SK-N-DZ (cell line): ENCODE results near the gene NDUFA13.
A peak's percentile ranks its signal among the peaks of the same experiment; 100 is the strongest.

ENCODE experiments used
- DNase-seq: peaks from one replicate; pipeline ENCODE4 v3.0.0-alpha.2; 2015; ENCODE audit warnings: low spot score

NDUFA13 gene

DNA sequence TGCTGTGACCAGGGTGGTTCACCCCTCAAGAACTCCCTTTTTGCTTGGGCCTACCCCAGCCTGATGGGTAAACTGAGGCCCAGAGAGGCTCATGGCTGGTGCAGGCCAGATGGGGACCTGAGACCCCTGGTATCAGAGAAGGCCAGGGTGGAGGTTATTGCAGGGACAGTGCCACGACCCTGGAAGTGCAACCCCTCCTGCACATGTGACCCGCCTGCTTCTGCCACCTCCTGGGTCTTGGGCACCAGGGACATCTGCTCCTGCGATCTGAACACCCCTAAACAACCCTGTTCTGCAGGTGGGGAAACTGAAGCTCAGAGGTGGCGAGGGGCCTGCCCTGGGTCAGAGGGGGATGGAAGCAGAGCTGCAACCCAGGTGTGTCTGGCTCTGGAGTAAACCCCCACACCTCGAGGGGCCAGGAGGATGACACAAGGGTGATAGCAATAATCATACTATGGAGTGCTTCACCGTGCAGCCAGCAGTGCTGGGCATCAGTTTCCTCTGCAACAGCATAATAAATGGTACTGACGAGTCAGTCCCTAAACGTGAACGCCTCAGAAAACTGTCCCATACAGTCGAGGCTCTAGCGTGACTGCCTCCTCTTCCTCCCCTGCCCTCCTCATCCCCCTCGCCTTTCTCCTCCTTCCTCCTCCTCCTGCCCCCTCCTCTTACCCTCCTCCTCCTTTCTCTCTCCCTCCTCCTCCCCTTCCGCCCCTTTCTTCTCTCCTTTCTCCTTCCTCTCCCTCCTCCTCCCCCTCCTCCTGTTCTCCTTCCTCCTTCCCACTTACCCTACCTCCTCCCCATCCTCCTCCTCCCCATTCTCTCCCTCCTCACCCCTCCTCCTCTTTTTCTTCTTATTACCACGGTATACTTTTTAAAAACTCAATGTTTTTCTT lies 17.0 kb downstream of the NDUFA13 start:
- no peak for DNase-seq

DNA sequence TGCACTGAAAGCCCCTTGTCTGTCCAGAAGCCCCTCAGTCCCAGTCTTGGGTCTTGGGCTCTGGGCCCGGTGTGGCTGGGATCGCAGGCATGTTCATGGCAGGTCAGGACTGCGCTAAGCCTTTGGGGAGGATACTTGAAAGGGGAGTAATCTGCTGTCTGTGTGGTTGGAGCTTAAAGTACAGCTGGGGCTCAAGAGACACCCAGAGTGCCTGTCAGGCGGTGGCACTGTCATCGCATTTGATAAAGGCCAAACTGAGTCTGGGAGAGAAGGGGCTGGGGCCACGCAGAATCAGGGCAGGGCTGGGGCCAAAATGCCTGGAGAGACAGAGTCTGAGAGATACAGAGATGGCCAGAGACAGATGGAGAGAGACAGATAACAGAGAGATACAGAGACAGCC lies 17.8 kb downstream of the NDUFA13 start:
- no peak for DNase-seq

DNA sequence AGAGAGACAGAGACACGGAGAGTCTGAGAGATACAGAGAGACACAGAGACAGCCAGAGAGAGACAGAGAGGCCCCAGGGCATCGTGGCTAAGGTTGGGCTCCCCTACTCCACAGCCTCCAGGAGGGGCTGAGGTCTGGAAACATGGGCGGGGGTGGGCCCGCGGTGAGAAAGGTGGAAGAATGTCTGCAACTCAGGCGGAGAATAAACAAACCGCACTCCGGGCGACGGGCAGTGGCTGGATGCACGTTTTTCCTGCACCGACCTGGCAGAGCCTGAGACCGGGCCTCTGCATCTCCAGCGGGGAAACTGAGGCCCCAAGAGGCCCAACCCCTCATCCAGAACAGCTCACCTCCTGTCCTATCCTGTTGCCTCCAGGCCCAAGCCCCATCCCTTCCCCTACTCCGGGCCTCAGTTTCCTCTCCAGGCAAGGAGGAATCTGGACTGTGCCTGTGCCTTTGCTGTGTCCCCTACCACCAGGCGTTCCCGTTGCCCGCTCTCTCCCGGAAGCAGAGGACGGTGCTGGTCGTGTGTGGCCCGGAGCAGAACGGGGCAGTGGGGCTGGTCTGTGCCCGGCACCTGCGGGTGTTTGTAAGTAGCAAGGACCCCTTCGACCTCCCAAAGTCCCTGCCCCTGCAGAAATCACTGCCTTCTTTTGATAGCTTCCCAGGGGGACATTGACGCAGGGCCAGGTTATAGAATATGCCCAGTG lies 18.7 kb downstream of the NDUFA13 start:
- no peak for DNase-seq

DNA sequence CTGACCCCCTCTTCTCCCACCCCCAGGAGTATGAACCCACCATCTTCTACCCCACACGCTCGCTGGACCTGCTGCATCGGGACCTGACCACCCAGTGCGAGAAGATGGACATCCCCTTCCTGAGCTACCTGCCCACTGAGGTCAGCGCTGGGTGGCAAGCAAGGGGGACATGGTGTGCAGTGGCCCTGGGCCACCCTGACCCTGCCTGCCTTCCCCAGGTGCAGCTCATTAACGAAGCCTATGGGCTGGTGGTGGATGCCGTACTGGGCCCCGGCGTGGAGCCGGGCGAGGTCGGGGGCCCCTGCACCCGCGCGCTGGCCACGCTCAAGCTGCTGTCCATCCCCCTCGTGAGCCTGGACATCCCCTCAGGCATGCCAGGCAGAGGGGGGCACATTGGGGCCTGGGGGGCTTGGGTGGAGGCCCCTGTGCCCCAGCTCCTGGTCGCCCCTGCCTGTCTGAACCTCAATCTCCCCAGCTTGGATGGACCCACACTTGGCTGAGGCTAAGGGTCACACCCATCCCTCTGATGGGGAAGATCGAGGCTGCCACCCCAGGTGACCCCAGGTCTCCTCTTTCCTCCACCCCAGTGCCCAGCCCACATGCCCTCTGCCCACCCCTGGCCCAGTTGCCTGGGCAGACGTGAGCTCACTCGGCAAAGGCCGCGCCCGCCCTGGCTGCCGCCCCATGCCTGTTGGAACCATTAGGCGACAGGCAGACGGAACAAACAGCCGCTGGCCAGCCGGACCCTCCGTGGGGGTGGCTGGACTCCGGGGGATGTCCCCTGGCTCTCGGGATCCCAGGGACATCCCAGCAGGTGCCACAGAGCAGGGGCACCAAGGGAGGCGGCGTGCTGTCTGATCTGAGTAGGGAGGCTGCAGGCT lies 19.5 kb downstream of the NDUFA13 start:
- no peak for DNase-seq

DNA sequence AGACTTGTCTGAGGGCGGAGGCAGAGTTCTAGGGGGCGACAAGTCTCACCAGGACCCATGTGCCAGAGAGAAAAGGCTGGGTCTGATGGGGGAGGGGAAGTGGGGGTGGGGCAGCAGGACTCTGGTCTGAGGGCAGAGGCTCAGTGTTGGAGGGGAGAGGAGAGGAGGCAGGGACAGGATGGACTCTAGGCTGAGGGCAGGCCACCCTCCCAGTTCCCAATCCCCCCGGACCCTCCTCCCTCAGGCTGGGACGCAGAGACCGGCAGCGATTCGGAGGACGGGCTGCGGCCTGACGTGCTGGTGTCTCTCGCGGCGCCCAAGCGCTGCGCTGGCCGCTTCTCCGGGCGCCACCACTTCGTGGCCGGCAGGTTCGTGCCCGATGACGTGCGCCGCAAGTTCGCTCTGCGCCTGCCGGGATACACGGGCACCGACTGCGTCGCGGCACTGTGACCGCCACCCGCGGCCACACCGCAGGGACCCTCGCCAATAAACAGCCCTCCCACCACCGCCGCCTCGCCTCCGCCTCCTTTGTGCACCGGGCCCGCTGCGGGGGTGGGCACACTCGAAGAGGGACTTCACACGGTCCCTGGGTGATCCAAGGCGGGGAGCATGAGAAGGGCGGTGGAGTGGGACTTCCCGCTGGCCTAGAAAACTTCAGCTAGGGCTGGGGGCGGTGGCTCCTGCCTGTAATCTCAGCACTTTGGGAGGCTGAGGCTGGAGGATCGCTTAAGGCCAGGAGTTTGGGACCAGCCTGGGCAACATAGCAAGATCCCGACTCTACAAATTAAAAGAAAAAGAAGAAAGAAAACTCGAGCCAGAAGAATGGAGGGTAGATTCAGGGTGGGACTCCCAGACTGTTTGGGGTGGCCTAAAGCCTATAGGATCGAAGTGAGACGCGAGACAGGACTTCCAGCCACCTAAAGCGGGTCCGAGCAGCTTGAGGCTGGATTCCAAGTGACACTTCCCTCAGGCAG lies 21.3 kb downstream of the NDUFA13 start:
- no peak for DNase-seq

DNA sequence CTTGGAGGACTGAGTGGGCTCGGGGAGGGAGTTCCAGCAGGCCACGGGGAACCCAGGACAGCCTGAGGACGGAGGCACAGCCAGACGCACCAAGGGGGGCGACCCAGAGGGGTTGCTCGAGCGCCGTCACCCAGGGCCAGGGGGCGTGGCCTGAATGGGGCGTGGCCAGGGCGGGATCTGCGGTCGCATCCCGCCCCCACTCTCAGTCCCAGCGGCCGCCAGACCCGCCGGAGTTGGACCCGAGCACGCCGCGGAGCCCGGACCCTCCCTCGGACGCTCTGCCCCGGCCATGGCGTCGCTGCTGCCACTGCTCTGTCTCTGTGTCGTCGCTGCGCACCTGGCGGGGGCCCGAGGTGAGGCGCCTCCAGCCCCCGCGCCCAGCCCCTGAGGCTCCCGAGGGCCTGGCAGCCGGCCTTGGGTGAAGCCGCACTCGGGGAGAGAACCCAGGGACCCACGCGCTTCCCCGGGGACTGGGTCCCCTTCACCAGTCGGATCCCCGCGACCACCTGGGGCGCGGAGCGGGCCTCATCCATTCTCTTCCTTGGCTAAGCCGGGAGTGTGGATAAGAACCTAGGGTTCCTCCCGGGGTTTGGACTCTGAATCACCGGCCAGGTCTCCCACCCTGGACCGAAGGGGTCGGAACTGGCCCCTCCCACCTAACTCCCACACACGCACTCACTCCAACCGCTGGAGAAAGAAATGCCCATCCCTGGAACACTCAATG lies 22.2 kb downstream of the NDUFA13 start, which contains the start of gene CILP2:
TSS of gene CILP2 (plus strand) at position 205 of the 724 bp plus-strand sequence. CDS start at position 290, 85 bp downstream.
- DNase-seq: peak; percentile 50

DNA sequence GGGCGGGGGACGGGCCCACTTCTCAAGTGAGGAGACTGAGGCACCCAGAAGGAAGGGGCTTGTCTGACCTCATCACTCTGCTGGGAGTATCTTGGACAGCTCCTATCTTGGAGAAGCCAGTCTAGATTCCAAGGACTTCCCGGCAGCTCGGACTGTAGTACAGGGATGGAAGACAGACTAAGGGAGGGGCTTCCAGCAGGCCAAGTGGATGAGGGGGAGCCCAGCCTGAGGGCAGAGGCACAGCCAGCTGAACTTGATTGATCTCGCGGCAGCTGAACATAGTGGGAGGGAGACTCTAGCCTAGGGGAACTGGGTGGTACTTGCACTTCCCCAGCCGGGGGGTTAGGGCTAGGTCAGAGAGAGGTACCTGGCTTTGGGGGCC lies 22.8 kb downstream of the NDUFA13 start:
- DNase-seq: no peak

DNA sequence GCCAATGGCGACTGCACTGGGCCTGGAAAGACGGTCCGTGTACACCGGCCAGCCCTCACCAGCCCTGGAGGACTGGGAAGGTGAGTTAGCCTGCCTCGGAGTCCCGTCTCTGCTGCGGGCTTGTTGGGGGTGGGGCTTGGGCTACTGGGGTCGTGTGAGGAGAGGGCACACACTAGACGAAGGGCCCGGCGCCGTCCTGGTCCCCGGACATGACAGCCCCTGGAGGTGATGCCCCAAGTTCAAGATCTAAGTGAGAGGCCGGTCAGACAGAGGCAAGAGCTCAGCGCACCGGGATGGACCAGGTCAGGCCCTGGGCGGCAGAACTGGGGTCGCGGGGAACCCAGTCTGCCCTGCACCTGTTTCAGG lies 23.7 kb downstream of the NDUFA13 start:
- no peak for DNase-seq

DNA sequence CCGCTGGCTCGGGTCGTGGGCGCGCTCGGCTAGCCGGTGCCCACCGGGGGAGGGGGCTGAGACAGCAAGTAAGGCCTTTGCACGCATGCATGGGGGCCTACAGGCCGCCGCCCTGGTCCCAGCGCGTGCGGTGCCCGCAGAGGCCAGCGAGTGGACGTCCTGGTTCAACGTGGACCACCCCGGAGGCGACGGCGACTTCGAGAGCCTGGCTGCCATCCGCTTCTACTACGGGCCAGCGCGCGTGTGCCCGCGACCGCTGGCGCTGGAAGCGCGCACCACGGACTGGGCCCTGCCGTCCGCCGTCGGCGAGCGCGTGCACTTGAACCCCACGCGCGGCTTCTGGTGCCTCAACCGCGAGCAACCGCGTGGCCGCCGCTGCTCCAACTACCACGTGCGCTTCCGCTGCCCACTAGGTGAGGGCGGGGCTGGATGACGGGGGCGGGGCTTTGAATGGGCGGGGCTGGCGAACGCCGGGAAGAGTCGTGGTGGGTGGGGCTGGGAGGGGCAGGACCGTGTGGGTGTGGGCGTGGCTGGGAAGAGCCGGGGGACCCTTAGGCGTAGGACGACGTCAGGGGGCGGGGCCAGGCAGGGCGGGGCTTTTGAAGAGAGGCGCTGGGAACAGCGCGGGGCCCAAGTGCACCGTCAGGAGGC lies 24.2 kb downstream of the NDUFA13 start:
- peak; percentile 40 for DNase-seq

DNA sequence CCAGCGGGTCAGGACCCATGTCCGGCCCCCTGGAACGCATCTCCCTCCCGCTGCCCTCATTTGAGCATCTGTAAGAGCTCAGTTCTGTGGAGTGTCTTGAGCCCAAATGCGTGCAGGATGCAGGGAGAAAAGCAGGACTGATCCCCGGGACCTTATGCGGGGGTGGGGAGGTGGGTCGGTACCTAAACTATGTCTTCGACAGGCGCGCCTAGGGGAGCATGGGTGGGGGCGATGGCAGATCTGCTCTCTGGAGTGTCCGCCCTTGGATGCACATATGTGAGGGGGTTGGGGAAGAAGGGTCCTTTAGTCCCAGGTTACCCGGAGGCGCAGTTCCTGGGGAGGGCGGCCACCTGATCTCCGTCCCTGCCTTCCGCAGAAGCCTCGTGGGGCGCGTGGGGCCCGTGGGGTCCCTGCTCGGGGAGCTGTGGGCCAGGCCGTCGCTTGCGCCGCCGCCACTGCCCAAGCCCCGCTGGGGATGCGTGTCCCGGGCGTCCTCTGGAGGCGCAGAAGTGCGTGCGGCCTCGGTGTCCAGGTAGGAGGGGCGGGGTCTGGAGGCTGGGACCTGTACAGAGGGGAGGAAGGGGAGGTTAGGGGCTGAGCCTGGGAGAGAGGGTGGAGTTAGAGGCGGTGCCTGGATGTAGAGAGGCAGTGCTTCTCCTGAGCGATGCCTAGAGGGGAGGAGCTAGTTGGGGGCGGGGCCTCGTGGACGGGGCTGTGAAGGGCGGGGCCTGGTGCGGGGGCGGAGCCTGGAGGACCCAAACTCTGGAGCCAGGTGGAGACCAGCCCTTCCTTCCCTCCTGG lies 24.9 kb downstream of the NDUFA13 start:
- DNase-seq: peak; percentile 72

DNA sequence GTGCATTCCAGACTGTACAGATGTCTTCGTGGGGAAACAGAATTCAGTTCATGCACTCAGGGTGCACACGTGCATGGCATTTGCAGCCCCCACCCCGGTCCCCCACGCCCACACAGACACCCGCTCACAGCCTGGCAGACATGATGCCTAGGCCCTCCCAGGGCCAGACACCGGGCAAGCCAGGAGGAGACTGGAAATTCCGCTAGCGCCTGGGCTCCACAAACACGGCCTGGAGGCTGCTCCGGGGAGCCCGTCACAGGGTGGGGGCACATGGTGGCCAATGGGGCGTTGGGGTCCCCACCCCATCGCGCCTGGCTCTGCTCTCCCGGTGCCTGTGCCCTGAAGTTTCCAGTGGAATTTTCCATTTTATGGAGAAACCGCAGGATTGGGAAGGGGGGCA lies 25.6 kb downstream of the NDUFA13 start:
- DNase-seq: no peak

DNA sequence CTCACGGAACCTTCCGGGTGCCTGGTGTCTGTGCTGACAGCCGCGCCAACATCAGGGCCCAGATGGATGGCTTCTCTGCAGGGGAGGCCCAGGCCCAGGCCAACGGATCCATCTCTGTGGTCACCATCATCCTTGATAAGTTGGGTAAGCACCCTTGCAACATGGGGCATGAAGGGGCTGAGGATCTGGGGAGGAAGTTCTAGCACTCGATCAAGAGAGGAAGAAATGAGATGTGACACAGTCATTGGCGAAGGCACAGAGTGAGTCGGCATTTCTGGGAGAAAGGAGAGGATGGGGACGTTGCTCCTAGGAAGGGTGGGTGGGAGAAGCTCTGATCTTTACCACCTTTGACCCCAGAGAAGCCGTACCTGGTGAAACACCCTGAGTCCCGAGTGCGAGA lies 26.5 kb downstream of the NDUFA13 start:
- DNase-seq: no peak

DNA sequence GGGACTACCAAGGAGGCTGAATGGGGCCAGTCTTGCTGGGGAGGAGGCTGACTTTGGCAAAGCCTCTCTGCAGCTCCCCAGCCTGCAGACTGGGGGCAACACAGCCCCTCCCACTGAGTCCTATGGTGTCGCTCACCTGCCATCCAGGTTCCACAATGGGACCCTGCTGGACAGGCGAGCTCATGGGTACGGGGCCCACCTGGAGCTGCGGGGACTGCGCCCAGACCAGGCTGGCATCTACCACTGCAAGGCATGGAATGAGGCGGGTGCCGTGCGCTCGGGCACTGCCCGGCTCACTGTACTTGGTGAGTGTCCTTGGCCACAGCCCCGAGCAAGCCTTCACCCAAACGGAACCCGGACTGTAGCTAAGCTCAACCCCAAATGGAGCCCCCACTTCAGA lies 27.1 kb downstream of the NDUFA13 start:
- DNase-seq: no peak

DNA sequence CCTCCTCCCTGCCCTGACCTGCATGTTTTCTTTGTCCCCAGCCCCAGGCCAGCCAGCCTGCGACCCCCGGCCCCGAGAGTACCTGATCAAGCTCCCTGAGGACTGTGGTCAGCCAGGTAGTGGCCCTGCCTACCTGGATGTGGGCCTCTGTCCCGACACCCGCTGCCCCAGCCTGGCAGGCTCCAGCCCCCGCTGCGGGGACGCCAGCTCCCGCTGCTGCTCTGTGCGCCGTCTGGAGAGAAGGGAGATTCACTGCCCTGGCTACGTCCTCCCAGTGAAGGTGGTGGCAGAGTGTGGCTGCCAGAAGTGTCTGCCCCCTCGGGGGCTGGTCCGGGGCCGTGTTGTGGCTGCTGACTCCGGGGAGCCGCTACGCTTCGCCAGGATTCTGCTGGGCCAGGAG lies 27.6 kb downstream of the NDUFA13 start:
- DNase-seq: no peak

DNA sequence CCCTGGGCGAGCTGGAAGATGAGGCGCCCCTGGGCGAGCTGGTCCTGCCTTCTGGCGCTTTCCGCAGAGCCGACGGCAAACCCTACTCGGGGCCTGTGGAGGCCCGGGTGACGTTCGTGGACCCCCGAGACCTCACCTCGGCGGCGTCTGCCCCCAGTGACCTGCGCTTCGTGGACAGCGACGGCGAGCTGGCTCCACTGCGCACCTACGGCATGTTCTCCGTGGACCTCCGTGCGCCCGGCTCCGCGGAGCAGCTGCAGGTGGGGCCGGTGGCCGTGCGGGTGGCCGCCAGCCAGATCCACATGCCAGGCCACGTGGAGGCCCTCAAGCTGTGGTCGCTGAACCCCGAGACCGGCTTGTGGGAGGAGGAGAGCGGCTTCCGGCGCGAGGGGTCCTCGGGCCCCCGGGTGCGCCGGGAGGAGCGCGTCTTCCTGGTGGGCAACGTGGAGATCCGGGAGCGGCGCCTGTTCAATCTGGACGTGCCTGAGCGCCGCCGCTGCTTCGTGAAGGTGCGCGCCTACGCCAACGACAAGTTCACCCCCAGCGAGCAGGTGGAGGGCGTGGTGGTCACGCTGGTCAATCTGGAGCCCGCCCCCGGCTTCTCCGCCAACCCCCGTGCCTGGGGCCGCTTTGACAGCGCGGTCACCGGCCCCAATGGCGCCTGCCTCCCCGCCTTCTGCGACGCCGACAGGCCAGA lies 28.4 kb downstream of the NDUFA13 start:
- no peak for DNase-seq

DNA sequence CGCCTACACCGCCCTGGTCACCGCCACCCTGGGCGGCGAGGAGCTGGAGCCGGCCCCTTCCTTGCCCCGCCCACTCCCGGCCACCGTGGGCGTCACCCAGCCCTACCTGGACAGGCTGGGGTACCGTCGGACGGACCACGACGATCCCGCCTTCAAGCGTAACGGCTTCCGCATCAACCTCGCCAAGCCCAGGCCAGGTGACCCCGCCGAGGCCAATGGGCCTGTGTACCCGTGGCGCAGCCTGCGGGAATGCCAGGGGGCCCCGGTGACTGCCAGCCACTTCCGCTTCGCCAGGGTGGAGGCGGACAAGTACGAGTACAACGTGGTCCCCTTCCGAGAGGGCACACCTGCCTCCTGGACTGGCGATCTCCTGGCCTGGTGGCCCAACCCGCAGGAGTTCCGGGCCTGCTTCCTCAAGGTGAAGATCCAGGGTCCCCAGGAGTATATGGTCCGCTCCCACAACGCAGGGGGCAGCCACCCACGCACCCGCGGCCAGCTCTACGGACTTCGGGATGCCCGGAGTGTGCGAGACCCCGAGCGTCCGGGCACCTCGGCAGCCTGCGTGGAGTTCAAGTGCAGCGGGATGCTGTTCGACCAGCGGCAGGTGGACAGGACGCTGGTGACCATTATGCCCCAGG lies 29.0 kb downstream of the NDUFA13 start:
- no peak for DNase-seq

DNA sequence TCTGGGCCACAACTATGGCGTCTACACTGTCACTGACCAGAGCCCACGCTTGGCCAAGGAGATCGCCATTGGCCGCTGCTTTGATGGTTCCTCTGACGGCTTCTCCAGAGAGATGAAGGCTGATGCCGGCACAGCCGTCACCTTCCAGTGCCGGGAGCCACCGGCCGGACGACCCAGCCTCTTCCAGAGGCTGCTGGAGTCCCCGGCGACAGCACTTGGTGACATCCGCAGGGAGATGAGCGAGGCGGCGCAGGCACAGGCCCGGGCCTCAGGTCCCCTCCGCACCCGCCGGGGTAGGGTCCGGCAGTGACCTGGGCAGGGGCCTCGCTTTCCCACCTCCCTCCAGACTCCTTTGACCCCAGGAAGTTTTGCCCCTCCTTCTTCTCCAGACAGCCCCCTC lies 29.7 kb downstream of the NDUFA13 start:
- DNase-seq: no peak

DNA sequence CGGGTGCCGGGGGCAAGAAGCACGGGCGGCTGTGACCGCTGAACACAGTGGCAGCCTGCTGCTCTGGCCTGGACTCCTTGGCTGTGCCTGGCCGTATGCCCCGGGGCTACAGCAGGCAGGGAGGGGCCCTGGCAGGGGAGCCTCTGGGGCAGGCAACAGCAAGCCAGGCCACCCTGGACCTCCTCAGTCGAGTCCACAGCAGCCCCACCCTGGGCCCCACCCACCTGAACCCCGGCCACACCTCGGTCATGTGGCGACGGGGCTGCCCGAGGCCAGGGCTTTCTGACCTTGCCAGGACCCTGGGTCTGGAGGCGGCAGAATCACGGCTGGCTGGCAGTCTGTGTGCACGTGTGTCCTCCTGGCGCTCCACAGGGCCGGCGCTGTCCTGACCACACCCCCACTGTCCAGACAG lies 30.7 kb downstream of the NDUFA13 start:
- DNase-seq: no peak
